CD14-positive monocyte (primary cell): ENCODE measurements around the gene FBXO31. TPM values are rescaled to one million over a fixed set of nuclear protein-coding genes. Genes with fewer than 3 reads are reported as not detected.
A peak's percentile ranks its signal among the peaks of the same experiment; 100 is the strongest.

ENCODE experiments used
- DNase-seq, 3 donors: peaks; one replicate each; pipeline ENCODE4 v3.0.0-alpha.2; 2011 to 2022
- H2AFZ ChIP-seq: 2 replicates; pipeline ENCODE4 v1.6.0; 2012; ENCODE audit warnings: mild to moderate bottlenecking, low read depth, low read length, inconsistent platforms; ENCODE audit not compliant: insufficient read depth, poor library complexity, severe bottlenecking
- H3K27ac ChIP-seq, 2 donors: 1 replicate in 1 of 2; 2 replicates in 1 of 2; pipeline ENCODE4 v1.5.1; 2012 to 2013; ENCODE audit warnings: low read length in 2 of 2, control low read depth in 1 of 2, inconsistent platforms in 1 of 2, low read depth in 1 of 2, mild to moderate bottlenecking in 1 of 2
- H3K27me3 ChIP-seq, 2 donors: one replicate each; pipeline versions ENCODE4 v1.6.0 to v1.6.1; 2011 to 2013; ENCODE audit warnings: low read length in 2 of 2; ENCODE audit not compliant: control insufficient read depth in 2 of 2, insufficient read depth in 2 of 2
- H3K36me3 ChIP-seq, 2 donors: replicated peaks in 1 of 2; 1 replicate in 1 of 2; 2 replicates in 1 of 2; pipeline versions ENCODE4 v1.5.1 to v1.6.1; 2012 to 2013; ENCODE audit warnings: low read length in 2 of 2, control low read depth in 1 of 2, inconsistent platforms in 1 of 2, mild to moderate bottlenecking in 1 of 2; ENCODE audit not compliant: insufficient read depth in 2 of 2, control insufficient read depth in 1 of 2
- H3K4me1 ChIP-seq, 2 donors: 1 replicate in 1 of 2; 2 replicates in 1 of 2; pipeline versions ENCODE4 v1.5.1 to v1.6.1; 2012 to 2013; ENCODE audit warnings: low read length in 2 of 2, control low read depth in 1 of 2, inconsistent platforms in 1 of 2, mild to moderate bottlenecking in 1 of 2, moderate library complexity in 1 of 2; ENCODE audit not compliant: insufficient read depth in 2 of 2, control insufficient read depth in 1 of 2
- H3K4me2 ChIP-seq: replicated peaks from 2 replicates; pipeline ENCODE3; 2012; ENCODE audit warnings: low read length, moderate library complexity, mild to moderate bottlenecking; ENCODE audit not compliant: poor library complexity, severe bottlenecking; ENCODE audit errors: extremely low read depth
- H3K4me3 ChIP-seq, 3 experiments: fragments of 200-600 bp in 1 of 3; sonication (generic) in 1 of 3; replicated peaks in 1 of 3; 1 replicate in 2 of 3; 2 replicates in 1 of 3; pipeline ENCODE4 v1.5.1; 2011 to 2013; ENCODE audit warnings: low read length in 3 of 3, mild to moderate bottlenecking in 3 of 3, control low read depth in 2 of 3, low read depth in 2 of 3, inconsistent platforms in 1 of 3, moderate library complexity in 1 of 3
- H3K79me2 ChIP-seq: 2 replicates; pipeline ENCODE4 v1.6.0; 2012; ENCODE audit warnings: mild to moderate bottlenecking, control low read depth, inconsistent platforms, low read length, moderate library complexity; ENCODE audit not compliant: insufficient read depth
- H3K9ac ChIP-seq: 2 replicates; pipeline ENCODE4 v1.6.0; 2017; ENCODE audit warnings: low read length, mild to moderate bottlenecking; ENCODE audit not compliant: insufficient read depth, poor library complexity, severe bottlenecking
- H3K9me3 ChIP-seq, 2 donors: replicated peaks in 1 of 2; 1 replicate in 1 of 2; 2 replicates in 1 of 2; pipeline versions ENCODE4 v1.5.1 to v1.6.1; 2012 to 2013; ENCODE audit warnings: low read length in 2 of 2, control low read depth in 1 of 2; ENCODE audit not compliant: control insufficient read depth in 1 of 2, insufficient read depth in 1 of 2
- H4K20me1 ChIP-seq: 2 replicates; pipeline ENCODE4 v1.6.0; 2012; ENCODE audit warnings: mild to moderate bottlenecking, low read length, control low read depth, moderate library complexity; ENCODE audit not compliant: insufficient read depth
- H3K27ac Mint-ChIP-seq, 7 donors: one replicate each; pipeline ENCODE4 v1.8.0; 2020; ENCODE audit warnings: mild to moderate bottlenecking in 7 of 7, mixed read lengths in 7 of 7, moderate library complexity in 6 of 7, inconsistent platforms in 2 of 7
- H3K27me3 Mint-ChIP-seq, 3 donors: one replicate each; pipeline ENCODE4 v1.8.0; 2021 to 2022; ENCODE audit warnings: low read depth in 3 of 3, mild to moderate bottlenecking in 3 of 3, mixed read lengths in 3 of 3, moderate library complexity in 3 of 3, inconsistent platforms in 1 of 3
- H3K36me3 Mint-ChIP-seq, 2 donors: one replicate each; pipeline ENCODE4 v1.8.0; 2020; ENCODE audit warnings: mixed read lengths in 2 of 2, inconsistent platforms in 1 of 2, mild to moderate bottlenecking in 1 of 2
- H3K4me1 Mint-ChIP-seq: one replicate; pipeline ENCODE4 v1.8.0; 2020; ENCODE audit warnings: mild to moderate bottlenecking, mixed read lengths
- H3K4me3 Mint-ChIP-seq, 2 donors: one replicate each; pipeline ENCODE4 v1.8.0; 2020; ENCODE audit warnings: mild to moderate bottlenecking in 2 of 2, mixed read lengths in 2 of 2, moderate library complexity in 1 of 2
- H3K9me3 Mint-ChIP-seq, 7 donors: one replicate each; pipeline ENCODE4 v1.8.0; 2020 to 2022; ENCODE audit warnings: mixed read lengths in 7 of 7, mild to moderate bottlenecking in 6 of 7, moderate library complexity in 6 of 7, inconsistent platforms in 2 of 7
- CTCF ChIP-seq: fragments of 200-600 bp; IDR thresholded peaks from one replicate; pipeline ENCODE4 v1.8.0; 2022; ENCODE audit warnings: antibody characterized with exemption, mild to moderate bottlenecking
- WGBS: methylation state at CpG from one replicate; pipeline ENCODE4 v1.1.5; 2013; ENCODE audit warnings: missing lambda C conversion rate; ENCODE audit not compliant: insufficient coverage; 5-methylcytosine and 5-hydroxymethylcytosine counted together
- intact Hi-C, 2 donors: fragments of 100-400 bp; cut with micrococcal nuclease; formaldehyde crosslinking; loops; one replicate each; pipeline versions ENCODE4 v1.15.0 to v1.15.1; 2023
- polyA plus RNA-seq, 3 donors: library from polyadenylated mRNA; depleted of rRNA in 1 of 3; unstranded in 2 of 3; stranded (reverse) in 1 of 3; fragments of 300-500 nt in 2 of 3; fragments of >200 nt in 1 of 3; fragmentation: Illumina TruSeq in 2 of 3; gene quantifications; 1 replicate in 2 of 3; 2 replicates in 1 of 3; pipeline ENCODE4 v1.2.3, GENCODE V29; 2012 to 2021

The FBXO31 gene
- polyA plus RNA-seq, 3 donors, result 2.0 to 5.6 (median 3.3) TPM

DNA sequence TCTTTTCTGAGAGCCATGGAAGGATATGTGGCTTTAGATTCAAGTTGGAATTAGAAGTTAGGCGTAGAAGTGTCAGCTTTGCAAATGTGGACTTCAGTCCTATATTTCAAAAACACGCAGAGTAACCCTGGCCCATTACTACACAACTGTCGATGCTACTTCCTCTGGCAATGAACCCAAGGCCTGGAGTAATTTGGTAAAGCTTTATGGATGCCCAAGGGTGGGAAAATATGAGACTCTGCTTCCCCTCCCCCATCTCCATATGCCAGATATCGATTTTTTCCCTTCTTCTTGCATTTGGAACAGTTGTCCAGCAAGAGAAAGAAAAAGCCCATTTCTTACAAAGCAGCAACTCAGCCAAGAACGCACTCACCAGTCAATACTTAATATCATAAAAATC lies 5.7 kb upstream of the FBXO31 start:
- H3K27me3 Mint-ChIP-seq, result peaks cover 0 to 4% (median 2%) of the 10 kb centered on the region in 3 donors
- Histone ChIP-seq H2AFZ (no peak overlapping the region), H3K9me3 (no peaks in the 10 kb centered on the region), H3K36me3 (no peaks in the 10 kb centered on the region), H3K4me1 (peaks cover 47 to 62% of the 10 kb centered on the region in 2 donors), H3K4me3 (peak overlapping the region in 1 of 3 experiments; percentile 15), H3K79me2 (peaks cover 17% of the 10 kb centered on the region), H3K4me2 (peak overlapping the region; percentile 20), H3K27ac (peak overlapping the region in 1 of 2 donors; percentile 98), H4K20me1 (peaks cover 16% of the 10 kb centered on the region), H3K9ac (no peak overlapping the region), H3K27me3 (no peaks in the 10 kb centered on the region)
- peaks cover 0 to 1% (median 0%) of the 10 kb centered on the region in 7 donors for H3K9me3 Mint-ChIP-seq
- no peak overlapping the region for H3K4me3 Mint-ChIP-seq
- H3K27ac Mint-ChIP-seq, result peak overlapping the region; percentile 79 to 98 (median 88)
- intact Hi-C loops, result loop anchor here in 1 of 2 donors (2.0 kb wide), 1 partner anchor 104 kb away; the partner anchor contains the start of gene ZCCHC14
- no peak for TF ChIP-seq CTCF
- H3K4me1 Mint-ChIP-seq, result peaks cover 43% of the 10 kb centered on the region
- DNase-seq, result no peak
- WGBS, result no CpG with 5 or more reads among the region's 5 CpGs
- H3K36me3 Mint-ChIP-seq, result peaks cover 5 to 6% of the 10 kb centered on the region in 2 donors

DNA sequence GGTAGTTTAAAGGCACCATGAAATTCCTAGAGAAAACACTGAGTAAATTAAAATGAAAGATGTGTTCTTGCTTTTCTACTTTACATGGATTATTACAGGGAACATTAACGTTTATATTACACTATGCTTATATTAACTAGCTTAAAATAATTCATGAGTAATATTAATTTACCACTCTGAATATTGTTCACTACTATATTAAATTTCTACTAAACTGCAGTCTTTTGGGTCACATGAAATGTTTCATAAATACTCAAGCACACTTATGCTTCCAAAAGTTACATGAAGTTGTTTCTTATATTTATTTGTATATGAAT lies 5.2 kb upstream of the FBXO31 start:
- peak overlapping the region; percentile 79 to 98 for H3K27ac ChIP-seq
- TF ChIP-seq CTCF, result no peak
- peaks cover 45 to 62% of the 10 kb centered on the region in 2 donors for H3K4me1 ChIP-seq
- H3K9ac ChIP-seq, result peak overlapping the region; percentile 36
- H4K20me1 ChIP-seq, result peaks cover 12% of the 10 kb centered on the region
- H3K27me3 Mint-ChIP-seq, result peaks cover 0 to 4% (median 3%) of the 10 kb centered on the region in 3 donors
- peaks cover 4 to 6% of the 10 kb centered on the region in 2 donors for H3K36me3 Mint-ChIP-seq
- peak overlapping the region; percentile 94 to 99 (median 98) for H3K27ac Mint-ChIP-seq
- H3K9me3 ChIP-seq, result no peaks in the 10 kb centered on the region
- no peak for DNase-seq
- H3K4me1 Mint-ChIP-seq, result peaks cover 38% of the 10 kb centered on the region
- H3K27me3 ChIP-seq, result no peaks in the 10 kb centered on the region
- no peak overlapping the region for H2AFZ ChIP-seq
- no CpG with 5 or more reads among the region's 1 CpG for whole genome bisulfite sequencing
- peak overlapping the region in 2 of 3 experiments; percentile 2 to 54 for H3K4me3 ChIP-seq
- H3K36me3 ChIP-seq, result no peaks in the 10 kb centered on the region
- peak overlapping the region; percentile 67 for H3K4me2 ChIP-seq
- H3K79me2 ChIP-seq, result peaks cover 13% of the 10 kb centered on the region
- H3K9me3 Mint-ChIP-seq, result peaks cover 0 to 1% (median 0%) of the 10 kb centered on the region in 7 donors
- peak overlapping the region; percentile 20 to 71 for H3K4me3 Mint-ChIP-seq
- intact Hi-C loops, result loop anchor here in 1 of 2 donors (2.0 kb wide), 1 partner anchor 104 kb away; the partner anchor contains the start of gene ZCCHC14
